ENCODE results near the gene XYLT1.

Gene XYLT1

GRCh38 chr16:17130733-17131132 lies 340.0 kb downstream of the XYLT1 start:
- Histone ChIP-seq H3K79me2 (ENCODE audit: low read length) (no peaks in the 10 kb centered on the region), H3K4me1 (ENCODE audit: low read length) (no peaks in the 10 kb centered on the region), H3K27me3 (ENCODE audit: low read depth, low read length) (no peaks in the 10 kb centered on the region), H3K27ac (ENCODE audit: low read length) (no peak overlapping the region), H3K36me3 (replicated peaks; ENCODE audit: low read depth, low read length) (no peaks in the 10 kb centered on the region), H3K4me3 (ENCODE audit: low read length) (no peak overlapping the region), H4K20me1 (ENCODE audit: insufficient read depth, low read length) (no peaks in the 10 kb centered on the region), H2AFZ (ENCODE audit: low read depth, low read length) (no peak overlapping the region), H3K9ac (ENCODE audit: low read length) (no peak overlapping the region), H3K9me3 (ENCODE audit: insufficient read depth, low read length) (no peaks in the 10 kb centered on the region), H3K4me2 (ENCODE audit: low read length) (no peak overlapping the region)
- TF ChIP-seq EZH2phosphoT487 (IDR thresholded peaks at IDR 0.05; ENCODE audit: low read depth), result no peak
- TF ChIP-seq, protein P1, sequence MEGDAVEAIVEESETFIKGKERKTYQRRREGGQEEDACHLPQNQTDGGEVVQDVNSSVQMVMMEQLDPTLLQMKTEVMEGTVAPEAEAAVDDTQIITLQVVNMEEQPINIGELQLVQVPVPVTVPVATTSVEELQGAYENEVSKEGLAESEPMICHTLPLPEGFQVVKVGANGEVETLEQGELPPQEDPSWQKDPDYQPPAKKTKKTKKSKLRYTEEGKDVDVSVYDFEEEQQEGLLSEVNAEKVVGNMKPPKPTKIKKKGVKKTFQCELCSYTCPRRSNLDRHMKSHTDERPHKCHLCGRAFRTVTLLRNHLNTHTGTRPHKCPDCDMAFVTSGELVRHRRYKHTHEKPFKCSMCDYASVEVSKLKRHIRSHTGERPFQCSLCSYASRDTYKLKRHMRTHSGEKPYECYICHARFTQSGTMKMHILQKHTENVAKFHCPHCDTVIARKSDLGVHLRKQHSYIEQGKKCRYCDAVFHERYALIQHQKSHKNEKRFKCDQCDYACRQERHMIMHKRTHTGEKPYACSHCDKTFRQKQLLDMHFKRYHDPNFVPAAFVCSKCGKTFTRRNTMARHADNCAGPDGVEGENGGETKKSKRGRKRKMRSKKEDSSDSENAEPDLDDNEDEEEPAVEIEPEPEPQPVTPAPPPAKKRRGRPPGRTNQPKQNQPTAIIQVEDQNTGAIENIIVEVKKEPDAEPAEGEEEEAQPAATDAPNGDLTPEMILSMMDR (IDR thresholded peaks at IDR 0.05; ENCODE audit: low read depth, low read length), result no peak

- H3K4me1 ChIP-seq (ENCODE audit: low read length), result no peaks in the 10 kb centered on the region
- no peak overlapping the region for H2AFZ ChIP-seq (ENCODE audit: low read depth, low read length)
- H3K4me2 ChIP-seq (ENCODE audit: low read length), result no peak overlapping the region
- no peaks in the 10 kb centered on the region for H4K20me1 ChIP-seq (ENCODE audit: insufficient read depth, low read length)
- no peak overlapping the region for H3K4me3 ChIP-seq (ENCODE audit: low read length)
- H3K9me3 ChIP-seq (ENCODE audit: insufficient read depth, low read length), result no peaks in the 10 kb centered on the region
- no peak overlapping the region for H3K27ac ChIP-seq (ENCODE audit: low read length)
- no peaks in the 10 kb centered on the region for H3K36me3 ChIP-seq (replicated peaks; ENCODE audit: low read depth, low read length)
- TF ChIP-seq, protein P1 (IDR thresholded peaks at IDR 0.05; ENCODE audit: low read depth, low read length), result no peak
- TF ChIP-seq EZH2phosphoT487 (IDR thresholded peaks at IDR 0.05; ENCODE audit: low read depth), result no peak
- H3K27me3 ChIP-seq (ENCODE audit: low read depth, low read length), result no peaks in the 10 kb centered on the region
- no peaks in the 10 kb centered on the region for H3K79me2 ChIP-seq (ENCODE audit: low read length)
- no peak overlapping the region for H3K9ac ChIP-seq (ENCODE audit: low read length)
Observed at GRCh38 chr16:17129971-17130370, 340.8 kb downstream of the XYLT1 start.

DNA sequence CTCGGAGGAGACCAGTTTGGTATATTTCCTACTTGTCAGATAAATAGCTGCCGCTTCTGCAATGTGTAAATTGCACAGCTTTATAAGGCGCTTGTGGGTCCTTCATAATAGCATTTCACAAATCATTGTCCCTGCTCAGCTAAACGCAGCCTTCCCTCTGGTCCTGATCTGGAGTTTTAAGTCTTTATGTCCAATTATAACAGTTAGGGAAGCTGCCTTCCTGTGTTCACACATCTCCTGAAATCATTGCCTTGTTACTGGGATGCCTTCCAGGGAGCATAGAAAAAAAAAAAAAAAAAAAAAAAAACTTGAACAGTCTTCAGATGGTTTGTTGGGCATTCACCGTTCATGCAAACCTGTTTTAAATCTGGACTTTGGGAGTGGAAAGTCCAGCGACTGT lies 342.0 kb downstream of the XYLT1 start:
- Histone ChIP-seq H3K79me2 (ENCODE audit: low read length) (no peaks in the 10 kb centered on the region), H3K27ac (ENCODE audit: low read length) (no peak overlapping the region), H3K36me3 (replicated peaks; ENCODE audit: low read depth, low read length) (no peaks in the 10 kb centered on the region), H3K9me3 (ENCODE audit: insufficient read depth, low read length) (no peaks in the 10 kb centered on the region), H3K27me3 (ENCODE audit: low read depth, low read length) (no peaks in the 10 kb centered on the region), H3K4me1 (ENCODE audit: low read length) (no peaks in the 10 kb centered on the region), H4K20me1 (ENCODE audit: insufficient read depth, low read length) (no peaks in the 10 kb centered on the region), H3K4me3 (ENCODE audit: low read length) (no peak overlapping the region), H3K9ac (ENCODE audit: low read length) (no peak overlapping the region), H3K4me2 (ENCODE audit: low read length) (no peak overlapping the region), H2AFZ (ENCODE audit: low read depth, low read length) (no peak overlapping the region)
- TF ChIP-seq EZH2phosphoT487 (IDR thresholded peaks at IDR 0.05; ENCODE audit: low read depth), result no peak
- TF ChIP-seq, protein P1 (IDR thresholded peaks at IDR 0.05; ENCODE audit: low read depth, low read length), result no peak

DNA sequence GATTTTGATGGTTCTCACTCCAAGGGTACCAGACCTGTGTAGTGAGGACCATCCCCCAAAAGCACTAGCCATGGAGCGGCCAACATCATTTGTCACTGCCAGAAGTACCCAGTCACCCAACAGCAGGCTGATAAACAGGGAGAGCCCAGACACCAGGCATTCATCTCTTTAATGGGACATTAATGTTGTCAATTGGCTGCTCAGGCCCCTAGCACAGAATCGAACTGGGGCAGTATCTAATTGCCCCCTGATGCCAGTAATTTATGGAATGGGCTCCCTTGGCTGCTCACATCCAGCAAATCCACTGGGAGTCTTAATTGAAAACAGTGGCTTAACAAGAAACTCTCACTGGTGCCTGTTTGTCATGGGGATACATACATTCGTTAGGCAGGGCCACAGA lies 344.6 kb downstream of the XYLT1 start:
- no peaks in the 10 kb centered on the region for H3K4me1 ChIP-seq (ENCODE audit: low read length)
- no peak overlapping the region for H3K4me2 ChIP-seq (ENCODE audit: low read length)
- no peak overlapping the region for H3K9ac ChIP-seq (ENCODE audit: low read length)
- no peaks in the 10 kb centered on the region for H3K9me3 ChIP-seq (ENCODE audit: insufficient read depth, low read length)
- H3K27me3 ChIP-seq (ENCODE audit: low read depth, low read length), result no peaks in the 10 kb centered on the region
- TF ChIP-seq, protein P1 (IDR thresholded peaks at IDR 0.05; ENCODE audit: low read depth, low read length), result no peak
- TF ChIP-seq EZH2phosphoT487 (IDR thresholded peaks at IDR 0.05; ENCODE audit: low read depth), result no peak
- no peak overlapping the region for H2AFZ ChIP-seq (ENCODE audit: low read depth, low read length)
- H3K27ac ChIP-seq (ENCODE audit: low read length), result no peak overlapping the region
- no peak overlapping the region for H3K4me3 ChIP-seq (ENCODE audit: low read length)
- no peaks in the 10 kb centered on the region for H3K36me3 ChIP-seq (replicated peaks; ENCODE audit: low read depth, low read length)
- H4K20me1 ChIP-seq (ENCODE audit: insufficient read depth, low read length), result no peaks in the 10 kb centered on the region
- H3K79me2 ChIP-seq (ENCODE audit: low read length), result no peaks in the 10 kb centered on the region

Measured in OCI-LY3 (cell line).